ENCODE measurements around the gene KCTD19.

KCTD19 gene

GRCh38 chr16:67257486-67258160 is 68.9 kb downstream of the KCTD19 start:
- no peak for FAIRE-seq

GRCh38 chr16:67256701-67257230 is 69.8 kb downstream of the KCTD19 start:
- no peak for FAIRE-seq

- FAIRE-seq = no peak
These were observed 70.9 kb downstream of the KCTD19 start for GRCh38 chr16:67255553-67256221.

GRCh38 chr16:67254801-67255552 is 71.6 kb downstream of the KCTD19 start:
- FAIRE-seq = no peak

- FAIRE-seq = no peak
These were observed 73.7 kb downstream of the KCTD19 start for GRCh38 chr16:67252609-67253497.

GRCh38 chr16:67250045-67250327 is 76.6 kb downstream of the KCTD19 start:
- no peak for FAIRE-seq

- FAIRE-seq = no peak
These were observed 77.1 kb downstream of the KCTD19 start for GRCh38 chr16:67249178-67250044.

- FAIRE-seq = no peak
These were observed 78.0 kb downstream of the KCTD19 start, which contains the start of gene SLC9A5 for GRCh38 chr16:67248401-67249177. TSS of gene SLC9A5 (plus strand) at chr16:67248979. CDS start at chr16:67249015, 36 bp downstream.

GRCh38 chr16:67248073-67248400 is 78.5 kb downstream of the KCTD19 start:
- FAIRE-seq = no peak

- FAIRE-seq = peak; percentile 65
These were observed 79.1 kb downstream of the KCTD19 start, which contains the start of gene FHOD1 for GRCh38 chr16:67247192-67248072. TSS of gene FHOD1 (minus strand) at chr16:67247481. CDS start at chr16:67247410, 71 bp downstream.

GRCh38 chr16:67246756-67247191 is 79.8 kb downstream of the KCTD19 start:
- FAIRE-seq = no peak

- FAIRE-seq = no peak
These were observed 80.3 kb downstream of the KCTD19 start for GRCh38 chr16:67246081-67246755.

GRCh38 chr16:67245674-67246080 is 80.9 kb downstream of the KCTD19 start:
- no peak for FAIRE-seq

GRCh38 chr16:67245186-67245585 is 81.4 kb downstream of the KCTD19 start:
- no peak for FAIRE-seq

- FAIRE-seq = no peak
These were observed 82.0 kb downstream of the KCTD19 start for GRCh38 chr16:67244387-67245185.

GRCh38 chr16:67243481-67243880 is 83.1 kb downstream of the KCTD19 start:
- FAIRE-seq = no peak

- no peak for FAIRE-seq
These were observed 84.3 kb downstream of the KCTD19 start for GRCh38 chr16:67242138-67242730.
